Mucosa of rectum (tissue), 2 donors: Measurements from ENCODE around the gene TBC1D3E.
"Not testable (repeated sequence)": the region's sequence is repeated elsewhere in the genome, so short reads cannot be mapped to it uniquely, and the experiment has no call there.

ENCODE experiments used
- H3K27ac ChIP-seq, 2 donors: one replicate each; pipeline ENCODE4 v1.7.0; 2013; ENCODE audit warnings: inconsistent platforms in 2 of 2, low read depth in 2 of 2, low read length in 2 of 2
- H3K27me3 ChIP-seq, 2 donors: one replicate each; pipeline ENCODE4 v1.7.0; 2013; ENCODE audit warnings: low read length in 2 of 2; ENCODE audit not compliant: control insufficient read depth in 2 of 2, insufficient read depth in 2 of 2
- H3K36me3 ChIP-seq, 2 donors: one replicate each; pipeline ENCODE4 v1.7.0; 2013; ENCODE audit warnings: low read length in 2 of 2; ENCODE audit not compliant: control insufficient read depth in 2 of 2, insufficient read depth in 2 of 2
- H3K4me1 ChIP-seq, 2 donors: one replicate each; pipeline ENCODE4 v1.7.0; 2013; ENCODE audit warnings: low read length in 2 of 2, mild to moderate bottlenecking in 1 of 2; ENCODE audit not compliant: control insufficient read depth in 2 of 2, insufficient read depth in 2 of 2
- H3K4me3 ChIP-seq, 2 donors: one replicate each; pipeline ENCODE4 v1.7.0; 2013; ENCODE audit warnings: low read length in 2 of 2
- H3K9ac ChIP-seq, 2 donors: one replicate each; pipeline ENCODE4 v1.7.0; 2013; ENCODE audit warnings: low read length in 2 of 2, low read depth in 1 of 2, mild to moderate bottlenecking in 1 of 2
- H3K9me3 ChIP-seq, 2 donors: one replicate each; pipeline ENCODE4 v1.7.0; 2013; ENCODE audit warnings: low read length in 2 of 2; ENCODE audit not compliant: control insufficient read depth in 2 of 2
- donor health status: healthy.
- donor health status: Normal muscosa, but diverticular disease.

Gene TBC1D3E

DNA sequence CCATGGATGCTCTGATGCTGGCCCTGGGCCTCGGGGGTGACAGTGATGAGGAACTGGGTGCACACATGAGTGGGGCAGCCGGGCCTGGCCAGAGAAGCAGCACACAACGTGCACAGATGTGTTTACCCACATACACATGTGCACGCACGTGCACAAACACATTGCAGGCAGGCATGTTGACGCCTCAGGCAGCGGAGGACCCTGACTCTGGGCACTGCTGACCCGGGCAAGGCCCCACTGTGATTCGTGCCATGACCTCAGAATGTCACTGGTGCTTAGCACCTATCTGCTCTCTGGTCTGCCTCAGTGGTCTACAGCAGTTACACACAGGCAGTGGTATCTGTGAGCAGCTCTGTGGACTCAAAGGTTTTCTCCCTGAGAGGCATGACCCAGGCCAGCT, at the start of gene TBC1D3E:
TSS of gene TBC1D3E (plus strand) at position 301 of the 400 bp plus-strand sequence. CDS start 1,545 bp downstream, outside the sequence.
- H3K27ac ChIP-seq, H3K36me3 ChIP-seq, H3K9me3 ChIP-seq, H3K27me3 ChIP-seq, H3K9ac ChIP-seq, H3K4me3 ChIP-seq, H3K4me1 ChIP-seq: not testable (repeated sequence)

DNA sequence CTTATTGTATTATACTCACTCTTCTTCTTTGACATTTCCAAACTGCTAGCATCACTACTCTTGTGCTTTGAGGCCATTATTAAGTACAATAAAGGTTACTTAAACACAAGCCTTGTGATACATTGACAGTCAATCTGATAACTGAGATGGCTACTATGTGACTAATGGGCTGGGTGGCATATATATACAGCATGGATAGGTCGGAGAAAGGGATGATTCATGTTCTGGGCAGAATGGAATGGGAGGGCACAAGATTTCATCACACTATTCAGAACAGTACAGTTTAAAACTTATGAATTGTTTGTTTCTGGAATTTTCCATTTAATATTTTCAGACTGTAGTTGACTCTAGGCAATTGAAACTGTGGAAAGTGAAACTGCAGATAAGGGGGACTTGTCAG, 40.4 kb upstream of the TBC1D3E start:
- H3K27me3 ChIP-seq, H3K27ac ChIP-seq, H3K9ac ChIP-seq, H3K4me3 ChIP-seq, H3K36me3 ChIP-seq, H3K4me1 ChIP-seq, H3K9me3 ChIP-seq: not testable (repeated sequence)

DNA sequence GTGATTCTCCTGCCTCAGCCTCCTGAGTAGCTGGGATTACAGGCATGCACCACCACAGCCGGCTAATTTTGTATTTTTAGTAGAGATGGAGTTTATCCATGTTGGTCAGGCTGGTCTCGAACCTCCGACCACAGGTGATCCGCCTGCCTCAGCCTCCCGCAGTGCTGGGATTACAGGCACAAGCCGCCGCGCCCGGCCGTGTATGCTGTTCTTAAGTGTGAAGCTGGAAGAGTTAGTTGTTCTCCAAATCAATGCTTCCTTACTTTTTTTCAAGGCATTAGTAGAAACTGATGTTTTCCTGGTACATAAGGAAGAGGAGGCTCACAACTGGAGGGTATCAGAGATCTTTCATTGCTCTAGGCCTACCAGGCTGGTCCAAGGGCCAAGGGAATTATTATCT, 39.6 kb upstream of the TBC1D3E start:
- H3K27ac ChIP-seq, H3K36me3 ChIP-seq, H3K9ac ChIP-seq, H3K27me3 ChIP-seq, H3K4me3 ChIP-seq, H3K9me3 ChIP-seq, H3K4me1 ChIP-seq: not testable (repeated sequence)

DNA sequence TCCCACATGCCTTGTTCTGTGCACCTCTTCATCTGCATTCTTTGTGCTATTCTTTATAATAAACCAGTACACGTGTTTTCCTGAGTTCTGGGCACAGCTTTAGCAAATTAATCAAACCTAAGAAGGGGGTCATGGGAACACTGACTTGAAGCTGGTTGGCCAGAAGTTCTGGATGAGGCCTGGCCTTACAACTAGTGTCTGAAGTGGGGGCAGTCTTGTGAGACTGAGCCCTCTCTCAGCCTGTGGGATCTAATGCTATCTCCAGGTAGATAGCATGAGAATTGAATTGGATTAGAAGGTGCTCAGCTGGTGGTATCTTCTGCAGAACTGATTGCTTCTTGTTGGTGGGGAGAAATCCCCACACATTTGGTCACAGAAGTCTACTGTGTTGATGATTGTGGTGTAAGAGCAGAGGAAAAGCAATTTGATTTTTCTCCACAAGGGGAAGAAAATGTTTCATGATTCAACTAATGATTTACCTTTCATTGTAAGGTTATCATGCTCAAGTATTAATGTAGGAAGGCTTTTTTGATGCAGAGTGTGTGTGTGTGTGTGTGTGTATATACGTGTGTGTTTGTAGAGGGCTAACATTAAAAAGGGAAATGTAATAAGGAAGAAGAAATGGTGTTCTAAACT, 33.6 kb upstream of the TBC1D3E start:
- not testable (repeated sequence) for H3K36me3 ChIP-seq, H3K9ac ChIP-seq, H3K9me3 ChIP-seq, H3K4me1 ChIP-seq, H3K4me3 ChIP-seq, H3K27ac ChIP-seq, H3K27me3 ChIP-seq

DNA sequence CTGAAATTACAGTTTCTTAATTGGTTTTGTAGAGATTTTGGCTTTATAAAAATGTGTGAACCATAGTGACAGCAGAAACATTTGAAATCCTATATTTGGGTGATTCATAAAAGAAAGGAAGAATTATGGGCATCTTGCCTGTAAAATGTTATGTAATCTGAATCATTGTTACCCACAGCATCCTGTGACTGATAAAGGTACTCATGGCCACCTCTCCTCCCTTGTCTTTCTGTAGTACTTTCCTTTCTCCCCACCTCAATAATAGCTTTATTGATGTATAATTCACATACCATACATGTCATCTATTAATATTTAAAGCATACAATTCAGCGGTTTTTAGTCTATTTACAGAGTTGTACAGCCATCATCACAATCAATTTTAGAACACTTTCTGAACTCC, 28.5 kb upstream of the TBC1D3E start:
- H3K4me3 ChIP-seq, H3K27me3 ChIP-seq, H3K9me3 ChIP-seq, H3K4me1 ChIP-seq, H3K27ac ChIP-seq, H3K36me3 ChIP-seq, H3K9ac ChIP-seq: not testable (repeated sequence)

DNA sequence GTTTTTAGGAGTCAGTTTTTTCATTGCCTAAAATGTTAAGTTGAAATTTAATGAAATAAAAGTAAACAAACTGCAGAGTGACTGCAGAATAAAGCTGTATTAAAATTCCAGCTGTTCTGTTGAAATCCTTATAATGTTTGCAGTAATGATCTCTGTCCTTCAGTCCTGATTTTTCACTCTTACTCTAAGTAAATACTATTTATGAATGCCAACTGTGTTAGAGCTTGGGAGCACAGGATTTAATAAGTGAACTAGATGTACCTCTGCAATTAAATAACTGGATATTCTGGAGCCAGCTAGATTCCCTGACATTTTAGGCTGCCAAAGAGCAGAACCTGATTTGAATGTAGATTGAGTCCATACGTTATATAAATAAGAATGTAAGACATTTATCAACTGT, 7.9 kb upstream of the TBC1D3E start:
- H3K9me3 ChIP-seq, H3K4me1 ChIP-seq, H3K36me3 ChIP-seq, H3K4me3 ChIP-seq, H3K27ac ChIP-seq, H3K9ac ChIP-seq, H3K27me3 ChIP-seq: not testable (repeated sequence)

DNA sequence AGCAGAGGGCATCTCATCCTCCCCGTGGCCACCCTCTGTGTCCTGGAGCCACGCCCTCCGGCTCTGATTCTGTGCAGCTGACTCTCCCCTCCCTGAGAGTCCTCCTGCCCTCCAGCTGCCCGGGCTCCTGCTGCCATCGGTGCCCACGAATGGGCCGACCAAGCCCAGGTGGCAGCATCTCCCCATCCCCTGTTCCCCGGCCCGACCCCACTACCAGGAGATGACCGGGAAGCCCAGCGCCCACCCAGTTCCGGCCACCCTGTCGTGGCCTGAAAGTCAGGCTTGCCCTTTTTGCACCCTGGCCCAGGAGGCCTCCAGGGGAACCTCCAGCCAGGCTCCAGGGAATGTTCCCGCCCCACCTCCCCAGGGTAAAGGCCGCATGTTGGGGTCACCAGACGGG, 7.1 kb downstream of the TBC1D3E start:
- not testable (repeated sequence) for H3K27ac ChIP-seq, H3K36me3 ChIP-seq, H3K4me3 ChIP-seq, H3K9me3 ChIP-seq, H3K27me3 ChIP-seq, H3K9ac ChIP-seq, H3K4me1 ChIP-seq
